ENCODE results near the gene CREB3. TPM values are rescaled to one million over a fixed set of nuclear protein-coding genes. Genes with fewer than 3 reads are reported as not detected.

CREB3 gene
- polyA plus RNA-seq, 1 experiment = 75.8 TPM

- no peak for TF ChIP-seq CTCF (IDR thresholded peaks at IDR 0.05; ENCODE audit: insufficient read depth, low read depth, low read length)
- H3K27me3 ChIP-seq (ENCODE audit: control insufficient read depth, insufficient read depth, low read length) = no peaks in the 10 kb centered on the region
- H3K4me3 ChIP-seq (ENCODE audit: low read depth, low read length) = peak overlapping the region; percentile 98
- peaks cover 52% of the 10 kb centered on the region for H3K36me3 ChIP-seq (ENCODE audit: control insufficient read depth, insufficient read depth, low read length)
- CTCF ChIA-PET = interaction anchor here (0.6 to 3.5 kb wide), 5 partner anchors 10 to 231 kb away, joined by 3 to 20 read pairs (median 8); partner anchors contain the start of genes CCDC107 and RMRP
- DNase-seq (ENCODE audit: low read depth) = no peak
- POLR2A ChIA-PET = interaction anchor here (0.6 to 1.4 kb wide), 3 partner anchors 8 to 22 kb away, joined by 3 to 11 read pairs (median 6); partner anchors contain the start of gene ARHGEF39
These were observed 46.0 kb upstream of the CREB3 start for GRCh38 chr9:35686222-35687203.

GRCh38 chr9:35687306-35687705, 45.2 kb upstream of the CREB3 start:
- ChIA-PET CTCF (interaction anchor here (0.7 to 2.4 kb wide), 4 partner anchors 9 to 29 kb away, joined by 3 to 10 read pairs (median 8); partner anchors contain the start of genes CCDC107 and RMRP), POLR2A (interaction anchor here (0.6 to 1.4 kb wide), 3 partner anchors 12 to 41 kb away, joined by 3 to 6 read pairs (median 3); no protein-coding TSS in a partner anchor)
- TF ChIP-seq CTCF (IDR thresholded peaks at IDR 0.05; ENCODE audit: insufficient read depth, low read depth, low read length) = no peak
- H3K36me3 ChIP-seq (ENCODE audit: control insufficient read depth, insufficient read depth, low read length) = peaks cover 46% of the 10 kb centered on the region
- no peaks in the 10 kb centered on the region for H3K27me3 ChIP-seq (ENCODE audit: control insufficient read depth, insufficient read depth, low read length)
- DNase-seq (ENCODE audit: low read depth) = no peak
- H3K4me3 ChIP-seq (ENCODE audit: low read depth, low read length) = peak overlapping the region; percentile 98

GRCh38 chr9:35687972-35688557, 44.4 kb upstream of the CREB3 start:
- POLR2A ChIA-PET = interaction anchor here (0.5 to 4.2 kb wide), 6 partner anchors 8 to 40 kb away, joined by 3 to 35 read pairs (median 4); no protein-coding TSS in a partner anchor
- CTCF ChIA-PET = interaction anchor here (0.6 to 2.4 kb wide), 8 partner anchors 8 to 133 kb away, joined by 3 to 10 read pairs (median 5); partner anchors contain the start of genes CCDC107, RMRP and TLN1

GRCh38 chr9:35688558-35689541, 43.6 kb upstream of the CREB3 start:
- Histone ChIP-seq H3K4me3 (ENCODE audit: low read depth, low read length) (peak overlapping the region; percentile 98), H3K27me3 (ENCODE audit: control insufficient read depth, insufficient read depth, low read length) (no peaks in the 10 kb centered on the region), H3K36me3 (ENCODE audit: control insufficient read depth, insufficient read depth, low read length) (peaks cover 32% of the 10 kb centered on the region)
- DNase-seq (ENCODE audit: low read depth) = peak; percentile 44
- no peak for TF ChIP-seq CTCF (IDR thresholded peaks at IDR 0.05; ENCODE audit: insufficient read depth, low read depth, low read length)
- ChIA-PET CTCF (interaction anchor here (0.6 to 3.8 kb wide), 9 partner anchors 7 to 134 kb away, joined by 3 to 13 read pairs (median 6); partner anchors contain the start of genes CCDC107, RMRP and TLN1), POLR2A (interaction anchor here (0.5 to 4.2 kb wide), 6 partner anchors 9 to 44 kb away, joined by 3 to 35 read pairs (median 6); partner anchors contain the start of genes CREB3 and TLN1)

More at GRCh38 chr9:35687972-35688557, 44.4 kb upstream of the CREB3 start:
- H3K4me3 ChIP-seq (ENCODE audit: low read depth, low read length) = peak overlapping the region; percentile 98
- TF ChIP-seq CTCF (IDR thresholded peaks at IDR 0.05; ENCODE audit: insufficient read depth, low read depth, low read length) = no peak
- no peak for DNase-seq (ENCODE audit: low read depth)
- no peaks in the 10 kb centered on the region for H3K27me3 ChIP-seq (ENCODE audit: control insufficient read depth, insufficient read depth, low read length)
- peaks cover 39% of the 10 kb centered on the region for H3K36me3 ChIP-seq (ENCODE audit: control insufficient read depth, insufficient read depth, low read length)

Data from BJ (cell line).